WTC11 (cell line): ENCODE results near the gene SYDE2.

ENCODE experiments used
- FOXJ3 ChIP-seq: sonication (generic); formaldehyde crosslinking; IDR thresholded peaks from 2 replicates; pipeline ENCODE4 v1.9.0; 2021; ENCODE audit warnings: missing genetic modification reagents, mild to moderate bottlenecking, borderline replicate concordance
- TEAD4 ChIP-seq: sonication (generic); formaldehyde crosslinking; IDR thresholded peaks from 2 replicates; pipeline ENCODE4 v1.8.0; 2022; ENCODE audit warnings: mild to moderate bottlenecking, missing genetic modification reagents
- TF ChIP-seq, protein P1 (sequence below): fragments of 200-600 bp; IDR thresholded peaks from 2 replicates; pipeline ENCODE4 v1.8.0; 2022; ENCODE audit warnings: antibody characterized with exemption
- TF ChIP-seq, protein P2 (sequence below): sonication (generic); formaldehyde crosslinking; conservative IDR thresholded peaks from 2 replicates; pipeline ENCODE4 v1.8.1; 2022; ENCODE audit warnings: mild to moderate bottlenecking, missing genetic modification reagents

DNA sequence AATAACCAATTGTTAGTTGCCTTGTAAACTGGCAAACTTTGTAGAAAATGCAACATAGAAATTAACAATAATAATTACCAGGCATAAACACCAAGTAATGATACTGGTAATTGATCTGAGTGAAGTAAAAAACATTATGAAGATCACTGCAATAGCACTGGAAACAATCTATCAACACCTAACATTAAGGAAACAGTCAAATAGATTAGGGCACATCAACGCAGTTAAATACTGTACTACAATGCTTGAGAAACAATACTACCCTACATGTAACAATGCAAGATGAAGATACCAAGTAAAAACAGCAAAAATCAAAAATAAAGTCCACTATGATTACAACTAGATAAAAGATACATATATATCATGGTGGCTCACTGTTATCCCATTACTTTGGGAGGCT lies 16.6 kb downstream of the SYDE2 start:
- TF ChIP-seq FOXJ3 (CRISPR knock-in tag) (no peak), TEAD4 (CRISPR knock-in tag) (no peak)
- TF ChIP-seq, protein P1, sequence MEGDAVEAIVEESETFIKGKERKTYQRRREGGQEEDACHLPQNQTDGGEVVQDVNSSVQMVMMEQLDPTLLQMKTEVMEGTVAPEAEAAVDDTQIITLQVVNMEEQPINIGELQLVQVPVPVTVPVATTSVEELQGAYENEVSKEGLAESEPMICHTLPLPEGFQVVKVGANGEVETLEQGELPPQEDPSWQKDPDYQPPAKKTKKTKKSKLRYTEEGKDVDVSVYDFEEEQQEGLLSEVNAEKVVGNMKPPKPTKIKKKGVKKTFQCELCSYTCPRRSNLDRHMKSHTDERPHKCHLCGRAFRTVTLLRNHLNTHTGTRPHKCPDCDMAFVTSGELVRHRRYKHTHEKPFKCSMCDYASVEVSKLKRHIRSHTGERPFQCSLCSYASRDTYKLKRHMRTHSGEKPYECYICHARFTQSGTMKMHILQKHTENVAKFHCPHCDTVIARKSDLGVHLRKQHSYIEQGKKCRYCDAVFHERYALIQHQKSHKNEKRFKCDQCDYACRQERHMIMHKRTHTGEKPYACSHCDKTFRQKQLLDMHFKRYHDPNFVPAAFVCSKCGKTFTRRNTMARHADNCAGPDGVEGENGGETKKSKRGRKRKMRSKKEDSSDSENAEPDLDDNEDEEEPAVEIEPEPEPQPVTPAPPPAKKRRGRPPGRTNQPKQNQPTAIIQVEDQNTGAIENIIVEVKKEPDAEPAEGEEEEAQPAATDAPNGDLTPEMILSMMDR = no peak
- TF ChIP-seq, protein P2, sequence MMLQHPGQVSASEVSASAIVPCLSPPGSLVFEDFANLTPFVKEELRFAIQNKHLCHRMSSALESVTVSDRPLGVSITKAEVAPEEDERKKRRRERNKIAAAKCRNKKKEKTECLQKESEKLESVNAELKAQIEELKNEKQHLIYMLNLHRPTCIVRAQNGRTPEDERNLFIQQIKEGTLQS (CRISPR knock-in tag) = no peak
